Spleen (tissue), 7 donors: ENCODE data around the gene ELSPBP1.
"Not testable (repeated sequence)": the region's sequence is repeated elsewhere in the genome, so short reads cannot be mapped to it uniquely, and the experiment has no call there.

ENCODE experiments used
- CTCF ChIP-seq, 11 experiments: fragments of 200-600 bp in 7 of 11; fragments of 450-650 bp in 4 of 11; sonication (generic) in 4 of 11; IDR thresholded peaks in 8 of 11; conservative IDR thresholded peaks in 3 of 11; 1 replicate in 7 of 11; 2 replicates in 4 of 11; pipeline versions ENCODE4 v1.4.0 to v1.8.0; 2016 to 2021; ENCODE audit warnings: antibody characterized with exemption in 11 of 11, inconsistent platforms in 4 of 11, mild to moderate bottlenecking in 1 of 11
- POLR2A ChIP-seq, 3 donors: fragments of 450-650 bp; IDR thresholded peaks; one replicate each; pipeline ENCODE4 v1.5.1; 2017; ENCODE audit warnings: antibody characterized with exemption in 3 of 3, mild to moderate bottlenecking in 1 of 3
- POLR2AphosphoS5 ChIP-seq, 3 donors: sonication (generic); formaldehyde crosslinking; IDR thresholded peaks; one replicate each; pipeline ENCODE4 v1.5.1; 2017; ENCODE audit warnings: antibody characterized with exemption in 3 of 3
- donor health status: DM: no; HTN: no; CAD: no; lungs with moderate emphysema.
- donor health status: DM: no; HTN: no; CAD: no.
- donor health status: DM: no; HTN: no; CAD: no.

GRCh38 chr19:47955936-47956335 is 38.5 kb upstream of the ELSPBP1 start:
- not testable (repeated sequence) for TF ChIP-seq POLR2A (IDR thresholded peaks at IDR 0.05); CTCF (IDR thresholded peaks at IDR 0.05 in 8 of 11, conservative IDR thresholded peaks at IDR 0.05 in 3 of 11); POLR2AphosphoS5 (IDR thresholded peaks at IDR 0.05)
